NCI-H524 (cell line): ENCODE data around the gene DOCK1.
"Not testable (repeated sequence)": the region's sequence is repeated elsewhere in the genome, so short reads cannot be mapped to it uniquely, and the experiment has no call there.

Experiments
- DNase-seq, 2 experiments: peaks; one replicate each; lab custom pipeline; 2025; lab: John Stamatoyannopoulos, UW

The DOCK1 gene

DNA sequence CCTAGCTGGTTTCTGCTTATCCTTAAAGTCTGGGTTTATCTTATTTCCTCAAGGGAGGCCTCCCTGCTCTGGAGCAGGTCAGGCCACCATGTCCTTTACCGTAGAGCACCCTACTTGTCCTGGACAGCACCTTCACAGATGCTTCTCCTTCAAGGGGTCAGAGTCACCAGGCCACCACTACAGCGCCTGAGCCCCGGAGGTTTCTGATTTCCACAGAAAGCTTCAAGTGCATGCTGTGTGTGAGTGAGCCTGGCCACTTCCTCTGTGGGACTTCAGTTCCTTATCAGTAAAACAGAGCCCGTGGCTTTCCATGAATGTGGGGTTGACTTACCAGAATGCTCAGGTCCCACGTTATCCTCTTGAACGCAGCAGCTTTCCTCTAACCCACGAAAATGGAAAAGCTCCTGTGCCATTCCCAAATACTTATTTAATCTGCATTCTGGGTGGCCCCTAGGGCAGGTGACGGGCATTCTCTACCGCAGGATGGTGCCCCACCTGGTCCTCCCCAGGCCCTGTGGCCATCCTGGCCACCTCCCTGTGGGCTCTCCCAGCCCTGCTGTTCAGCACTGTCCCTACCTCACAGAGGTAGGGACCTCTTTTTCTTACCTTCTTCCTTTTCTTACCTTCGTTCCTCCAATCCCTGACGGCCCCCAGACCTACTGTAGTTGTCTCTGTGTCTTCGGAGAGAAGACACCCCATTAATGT, 1.4 kb upstream of the DOCK1 start:
- DNase-seq, result no peak

DNA sequence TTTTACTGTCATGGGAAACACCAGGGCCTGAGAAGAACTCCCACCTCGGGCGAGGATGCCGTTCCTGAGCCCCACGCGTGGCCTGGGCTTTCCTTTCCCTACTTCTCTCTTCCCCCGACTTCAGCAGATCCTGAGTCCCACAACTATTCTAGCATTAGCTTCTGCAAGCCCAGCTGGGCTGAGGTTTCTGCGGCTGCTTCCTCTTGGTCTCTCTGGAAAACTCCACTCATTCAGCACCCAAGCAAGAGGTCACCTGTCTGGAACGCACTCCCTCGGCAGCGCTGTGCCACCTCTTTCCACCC, 761 bp upstream of the DOCK1 start:
- no peak for DNase-seq

DNA sequence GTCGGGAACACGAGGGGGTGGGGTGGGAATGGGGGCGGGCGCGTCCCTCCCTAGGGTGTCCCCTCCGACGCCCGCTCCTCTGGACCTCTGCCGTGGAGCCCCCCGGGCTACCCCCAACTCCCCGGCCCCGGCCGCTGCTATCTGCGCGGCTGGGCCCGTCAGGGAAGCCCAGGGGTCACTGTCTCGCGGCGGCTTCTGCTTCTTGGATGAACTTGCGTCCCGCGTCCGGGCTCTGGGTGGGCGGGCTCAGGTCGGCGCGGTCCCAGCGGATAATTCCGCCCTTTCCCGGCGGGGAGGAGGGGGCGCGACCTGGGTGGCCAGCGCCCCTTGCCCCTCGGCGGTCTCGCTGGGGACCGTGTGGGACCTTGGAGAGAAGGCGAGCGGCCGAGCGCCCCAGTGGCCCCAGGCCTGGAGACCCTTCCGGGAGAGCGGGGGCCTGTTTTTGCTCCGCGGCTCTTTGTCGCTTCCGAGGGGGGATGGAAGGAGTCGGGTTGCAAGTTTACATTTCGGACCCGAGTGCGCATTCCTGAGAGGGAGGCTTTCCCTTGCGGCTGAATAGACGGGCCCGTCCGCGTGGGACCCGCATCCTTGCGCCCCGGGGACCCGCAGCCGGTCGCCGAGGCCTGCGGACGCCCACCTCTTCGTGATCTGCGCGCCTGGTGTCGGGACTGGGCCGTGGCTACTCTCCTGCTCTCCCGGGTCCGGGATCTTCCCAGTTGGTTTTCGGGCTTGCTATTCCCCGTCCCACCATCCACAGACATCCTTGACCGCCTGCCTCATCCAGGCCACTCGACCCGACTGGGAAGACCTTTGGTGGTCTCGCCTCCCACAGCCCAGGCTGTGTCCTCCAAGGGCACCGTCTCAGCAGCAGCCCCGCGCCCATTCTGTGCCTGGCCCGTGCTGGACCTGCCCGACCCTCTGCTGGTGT, 812 bp downstream of the DOCK1 start:
- peak in 1 of 2 experiments; percentile 1 for DNase-seq

DNA sequence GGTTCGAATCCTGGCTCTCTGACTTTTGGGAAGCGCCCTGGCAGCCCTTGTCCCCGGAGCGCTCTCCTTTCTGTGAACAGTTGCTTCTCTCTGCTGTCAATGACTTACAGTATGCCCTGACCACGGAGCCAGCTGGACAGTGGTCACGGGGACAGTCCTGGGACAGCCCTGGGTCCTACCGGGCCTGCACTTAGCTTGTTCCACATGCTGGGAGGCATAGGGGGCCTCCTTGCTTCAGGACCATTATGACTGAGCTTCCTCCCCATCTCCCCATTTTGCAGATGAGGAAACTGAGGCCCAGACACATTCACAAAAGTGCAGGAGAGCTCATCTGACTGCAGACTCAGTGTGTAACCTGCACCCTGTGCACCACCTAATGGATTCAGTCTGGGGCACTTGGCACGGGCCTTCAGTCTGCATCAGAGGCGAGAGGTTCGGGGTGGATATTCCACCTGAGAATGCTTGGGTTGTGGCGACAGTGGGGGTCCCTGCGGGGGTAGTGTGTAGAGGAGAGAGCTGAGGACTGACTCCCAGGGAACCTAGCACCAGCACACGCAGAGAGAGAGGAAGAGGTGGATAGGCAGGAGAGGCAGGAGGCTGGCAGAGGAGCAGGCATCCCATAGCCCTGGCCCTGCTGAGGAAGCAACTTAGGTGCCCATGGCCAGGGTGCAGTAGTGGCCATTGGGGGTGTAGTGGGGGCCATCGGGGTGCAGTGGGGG, 1.6 kb downstream of the DOCK1 start:
- DNase-seq, result no peak

DNA sequence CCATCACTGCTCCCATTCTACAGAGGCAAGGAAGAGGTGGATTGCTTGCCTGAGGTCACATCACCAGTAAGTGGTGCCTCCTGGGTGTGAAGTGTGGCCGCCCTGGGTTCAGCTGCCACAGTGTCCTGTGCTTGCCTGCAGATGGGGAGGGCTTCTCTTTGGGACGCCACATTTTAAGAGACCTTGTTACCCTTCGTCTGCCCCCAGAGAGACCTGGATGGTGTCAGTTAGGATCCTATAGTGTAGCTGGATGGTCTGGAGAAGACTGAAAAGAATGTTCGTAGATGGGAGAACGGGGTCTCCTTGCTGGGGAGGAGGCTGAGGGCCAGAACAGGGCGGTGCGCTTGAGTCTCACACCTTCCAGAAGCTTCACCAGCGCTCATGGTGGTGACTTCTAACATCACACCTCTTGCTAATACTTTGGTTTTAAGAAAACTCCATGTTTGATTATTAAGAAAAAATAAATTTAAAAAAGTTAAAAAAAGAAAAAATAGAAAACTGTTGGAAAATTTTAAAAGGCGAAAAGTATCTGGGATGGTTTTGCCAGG, 2.3 kb downstream of the DOCK1 start:
- no peak for DNase-seq

- no peak for DNase-seq
Measured at GRCh38 chr10:126908225-126908624, 3.0 kb downstream of the DOCK1 start.

DNA sequence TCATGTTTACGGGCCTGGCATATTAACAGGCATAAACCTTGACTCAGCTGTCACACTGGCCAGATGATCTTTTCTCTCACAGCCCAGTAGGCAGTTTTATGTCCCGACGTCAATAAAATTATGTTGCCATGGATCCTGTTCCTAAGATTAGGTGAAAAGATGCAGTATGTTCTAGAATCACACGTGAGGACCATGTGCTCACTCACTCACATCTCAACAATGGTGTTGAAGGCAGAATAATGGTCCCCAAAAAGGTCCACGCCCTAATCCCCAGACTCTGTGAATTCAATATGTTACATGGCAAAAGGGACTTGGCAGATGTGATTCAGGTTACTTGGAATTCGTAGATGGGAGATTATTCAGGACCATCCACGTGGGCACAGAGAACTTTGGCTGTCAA, 3.5 kb downstream of the DOCK1 start:
- DNase-seq, result no peak

GRCh38 chr10:126909147-126909546, 3.9 kb downstream of the DOCK1 start:
- no peak for DNase-seq

DNA sequence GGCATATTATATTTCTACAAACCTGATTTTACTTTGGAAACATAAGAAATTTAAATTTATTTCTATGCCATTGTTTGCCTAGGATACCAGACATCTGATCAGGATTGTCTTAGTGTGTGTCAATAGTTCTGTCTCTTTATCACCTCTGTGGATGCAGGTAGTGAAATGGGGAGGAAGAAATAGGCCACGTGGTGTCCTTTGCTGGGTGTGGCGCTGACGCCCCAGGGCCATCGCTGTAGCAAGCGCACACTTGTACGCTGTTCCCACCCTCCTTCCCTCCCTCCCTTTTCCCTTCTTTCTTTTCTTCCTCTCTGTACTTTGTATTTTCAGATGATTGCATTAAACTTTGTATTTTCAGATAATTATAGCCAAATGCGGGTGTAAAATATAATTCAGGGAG, 5.0 kb downstream of the DOCK1 start:
- no peak for DNase-seq

GRCh38 chr10:126910798-126911197, 5.6 kb downstream of the DOCK1 start:
- no peak for DNase-seq

GRCh38 chr10:126911301-126911700, 6.1 kb downstream of the DOCK1 start:
- no peak for DNase-seq

GRCh38 chr10:126913316-126913715, 8.1 kb downstream of the DOCK1 start:
- no peak for DNase-seq

DNA sequence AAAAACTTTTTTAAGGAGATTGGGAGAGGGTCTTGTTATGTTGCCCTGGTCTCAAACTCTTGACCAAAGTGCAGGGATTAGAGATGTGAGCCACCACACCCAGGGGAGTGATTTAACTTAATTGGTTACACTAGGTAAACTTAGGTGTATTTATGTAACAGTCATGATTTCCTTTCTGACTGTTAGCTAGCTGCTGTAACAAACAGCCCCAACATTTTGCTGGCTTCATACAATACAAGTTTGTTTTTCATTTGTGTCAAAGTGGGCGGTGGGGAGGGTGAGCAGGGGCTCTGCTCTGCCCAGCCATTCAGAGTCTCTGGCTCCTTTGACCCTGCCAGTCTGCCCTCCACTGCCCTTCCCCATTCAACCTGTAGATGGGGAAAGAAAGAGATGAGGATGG, 9.3 kb downstream of the DOCK1 start:
- DNase-seq, result no peak

DNA sequence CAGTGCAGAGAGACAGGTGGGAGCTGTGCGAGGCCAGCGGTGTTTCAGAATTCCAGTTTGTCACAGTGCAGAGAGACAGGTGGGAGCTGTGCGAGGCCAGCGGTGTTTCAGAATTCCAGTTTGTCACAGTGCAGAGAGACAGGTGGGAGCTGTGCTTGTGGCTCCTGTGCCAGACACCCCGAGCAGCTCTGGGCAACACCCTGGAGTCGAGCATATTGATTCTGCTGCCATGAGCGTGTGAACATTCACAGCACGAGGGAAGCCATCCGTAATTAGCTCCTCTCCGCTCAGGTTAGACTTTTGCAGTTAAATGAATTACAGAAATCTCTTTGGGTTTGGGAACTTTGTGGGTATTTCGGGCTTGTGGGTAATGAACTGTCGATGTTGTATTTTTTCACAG, 11.7 kb downstream of the DOCK1 start:
- not testable (repeated sequence) for DNase-seq

GRCh38 chr10:126917375-126917774, 12.1 kb downstream of the DOCK1 start:
- no peak for DNase-seq

DNA sequence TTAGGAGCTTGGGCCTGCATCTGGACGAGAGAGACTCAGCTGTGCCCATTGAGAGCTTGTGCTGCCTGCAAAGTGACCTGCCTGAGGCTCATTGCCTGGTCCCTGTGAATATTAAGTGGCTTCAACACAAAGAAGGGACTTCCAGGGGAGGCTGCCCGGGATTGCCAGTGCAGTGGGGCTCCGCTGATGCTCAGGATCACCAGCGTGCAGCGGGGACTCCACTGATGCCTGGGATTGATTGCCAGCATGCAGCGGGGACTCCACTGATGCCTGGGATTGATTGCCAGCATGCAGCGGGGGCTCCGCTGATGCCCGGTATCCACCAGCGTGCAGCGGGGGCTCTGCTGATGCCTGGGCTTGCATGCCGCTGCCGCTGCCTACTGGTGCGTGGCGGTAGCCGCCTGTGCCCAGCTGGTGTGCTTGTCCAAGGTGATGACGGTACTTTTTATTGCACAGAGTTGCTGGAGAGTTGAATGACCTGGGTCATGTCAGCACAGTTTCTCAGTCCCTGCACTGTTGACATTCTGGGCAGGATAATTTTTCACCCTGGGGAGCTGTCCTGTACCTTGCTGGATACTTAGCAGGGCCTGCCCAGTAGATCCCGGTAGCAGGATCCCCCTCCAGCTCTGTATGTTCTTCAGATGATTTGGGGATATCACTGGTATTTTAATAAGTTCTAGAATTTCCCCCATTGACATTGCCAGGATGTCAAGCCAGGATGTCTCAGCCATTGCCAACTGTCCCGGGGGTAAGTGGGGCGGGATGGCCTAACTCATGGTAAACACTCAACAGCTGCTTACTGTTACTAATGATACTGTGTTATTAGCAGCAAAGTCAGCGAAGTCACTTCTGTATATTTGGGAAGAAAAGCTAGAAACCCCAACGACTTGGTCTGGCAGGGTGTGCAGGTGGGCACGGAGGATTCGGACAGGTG, 13.0 kb downstream of the DOCK1 start:
- peak in 1 of 2 experiments; percentile 43 for DNase-seq

- DNase-seq, result no peak
Measured at GRCh38 chr10:126919426-126919825, 14.2 kb downstream of the DOCK1 start.

DNA sequence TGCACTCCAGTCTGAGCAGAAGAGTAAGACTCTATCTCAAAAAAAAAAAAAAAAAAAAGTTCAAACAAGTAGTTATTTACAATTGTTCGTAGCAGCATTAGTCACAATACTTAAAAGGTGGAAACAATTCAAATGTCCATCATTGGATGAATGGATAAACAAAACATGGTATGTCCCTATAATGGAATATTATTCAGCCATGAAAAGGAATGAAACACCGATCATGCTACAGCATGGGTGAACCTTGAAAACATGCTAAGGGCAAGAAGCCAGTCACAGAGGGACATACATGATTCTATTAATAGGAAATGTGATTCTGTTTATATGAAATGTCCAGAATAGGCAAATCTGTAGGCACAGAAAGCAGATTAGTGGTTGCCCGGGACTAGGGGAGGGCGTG, 15.9 kb downstream of the DOCK1 start:
- DNase-seq, result no peak

DNA sequence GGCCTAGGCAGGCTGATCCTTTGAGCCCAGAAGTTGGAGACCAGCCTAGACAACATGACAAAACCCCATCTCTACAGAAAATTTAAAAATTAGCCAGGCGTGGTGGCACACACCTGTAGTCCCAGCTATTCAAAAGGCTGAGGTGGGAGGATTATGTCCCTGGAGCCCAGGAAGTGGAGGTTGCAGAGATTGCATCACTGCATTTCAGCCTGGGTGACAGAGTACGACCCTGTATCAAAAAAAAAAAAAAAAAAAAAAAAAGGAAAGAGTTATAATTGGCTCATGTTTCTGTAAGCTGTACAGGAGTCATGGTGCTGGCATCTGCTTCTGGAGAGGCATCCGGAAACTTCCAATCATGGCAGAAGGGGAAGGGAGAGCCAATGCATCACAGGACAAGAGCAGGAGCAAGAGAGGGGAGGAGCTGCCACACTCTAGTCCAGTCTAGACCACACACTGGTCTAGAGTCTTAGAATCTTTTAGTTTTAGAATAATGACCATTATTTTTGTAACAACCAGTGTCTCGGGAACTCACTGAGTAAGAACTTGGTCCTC, 16.8 kb downstream of the DOCK1 start:
- DNase-seq, result no peak

DNA sequence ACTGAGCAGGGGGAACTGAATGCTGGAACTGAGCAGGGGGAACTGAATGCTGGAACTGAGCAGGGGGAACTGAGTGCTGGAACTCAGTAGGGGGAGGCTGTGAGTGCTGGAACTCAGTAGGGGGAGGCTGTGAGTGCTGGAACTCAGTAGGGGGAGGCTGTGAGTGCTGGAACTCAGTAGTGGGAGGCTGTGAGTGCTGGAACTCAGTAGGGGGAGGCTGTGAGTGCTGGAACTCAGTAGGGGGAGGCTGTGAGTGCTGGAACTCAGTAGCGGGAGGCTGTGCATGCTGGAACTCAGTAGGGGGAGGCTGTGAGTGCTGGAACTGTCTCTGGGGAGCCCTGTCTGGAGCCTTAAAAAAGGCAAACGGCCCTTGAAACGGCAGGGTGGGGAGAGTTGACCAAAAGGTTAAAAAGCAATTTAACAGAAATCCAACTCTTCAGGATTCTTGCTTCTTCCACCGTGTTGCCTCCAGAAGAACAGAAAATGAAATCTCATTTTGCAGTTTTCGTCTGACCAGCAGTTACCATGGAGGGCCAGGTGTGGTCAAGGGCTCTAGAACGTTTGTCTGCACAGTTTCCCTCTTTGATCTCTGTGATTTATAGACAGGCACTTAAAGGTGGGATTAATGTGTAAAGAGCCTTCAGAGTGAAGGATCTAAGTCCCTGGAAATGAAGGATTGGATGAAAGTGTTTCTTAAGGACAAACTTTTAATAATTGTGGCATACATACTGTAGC, 19.1 kb downstream of the DOCK1 start:
- DNase-seq, result peak in 1 of 2 experiments; percentile 25
